Astrocyte (in vitro differentiated cells and primary cell): ENCODE data around the gene USP54. TPM values are rescaled to one million over a fixed set of nuclear protein-coding genes. Genes with fewer than 3 reads are reported as not detected.

Experiments
- DNase-seq: peaks from one replicate; pipeline ENCODE4 v3.0.0-alpha.2; 2010; ENCODE audit warnings: low read depth
- FAIRE-seq: peaks from 2 replicates; lab custom pipeline; 2011; peaks lifted over from hg19 to GRCh38; lab: Jason Lieb, UNC
- H2AFZ ChIP-seq: 2 replicates; pipeline ENCODE4 v1.6.0; 2012; ENCODE audit warnings: low read depth, low read length, inconsistent platforms
- H3K27ac ChIP-seq: 2 replicates; pipeline ENCODE4 v1.5.1; 2011; ENCODE audit warnings: low read depth, low read length, inconsistent platforms
- H3K27me3 ChIP-seq: 2 replicates; pipeline ENCODE4 v1.6.0; 2011; ENCODE audit warnings: low read length, inconsistent platforms; ENCODE audit not compliant: insufficient read depth
- H3K36me3 ChIP-seq: 2 replicates; pipeline ENCODE4 v1.5.1; 2011; ENCODE audit warnings: low read length, inconsistent platforms; ENCODE audit not compliant: insufficient read depth
- H3K4me1 ChIP-seq: 2 replicates; pipeline ENCODE4 v1.5.1; 2011; ENCODE audit warnings: low read length, inconsistent platforms; ENCODE audit not compliant: insufficient read depth
- H3K4me2 ChIP-seq: 2 replicates; pipeline ENCODE4 v1.6.0; 2012; ENCODE audit warnings: low read length, inconsistent platforms
- H3K4me3 ChIP-seq: 2 replicates; pipeline ENCODE4 v1.5.1; 2011; ENCODE audit warnings: low read depth, mild to moderate bottlenecking, low read length, inconsistent platforms; ENCODE audit not compliant: insufficient read depth
- H3K79me2 ChIP-seq: 2 replicates; pipeline ENCODE4 v1.6.0; 2012; ENCODE audit warnings: mild to moderate bottlenecking, low read length, inconsistent platforms; ENCODE audit not compliant: insufficient read depth
- H3K9ac ChIP-seq: 2 replicates; pipeline ENCODE4 v1.6.0; 2012; ENCODE audit warnings: mild to moderate bottlenecking, low read length, inconsistent platforms
- H3K9me3 ChIP-seq: 2 replicates; pipeline ENCODE4 v1.5.1; 2012; ENCODE audit warnings: low read depth, mild to moderate bottlenecking, low read length, inconsistent platforms; ENCODE audit not compliant: insufficient read depth
- H4K20me1 ChIP-seq: 2 replicates; pipeline ENCODE4 v1.6.0; 2012; ENCODE audit warnings: low read length, inconsistent platforms; ENCODE audit not compliant: insufficient read depth
- H3K27ac Mint-ChIP-seq: one replicate; pipeline ENCODE4 v1.8.0; 2021; ENCODE audit warnings: mild to moderate bottlenecking, mixed read lengths; ENCODE audit not compliant: unreplicated experiment
- H3K27me3 Mint-ChIP-seq: one replicate; pipeline ENCODE4 v1.8.0; 2021; ENCODE audit warnings: low read depth, mixed read lengths; ENCODE audit not compliant: unreplicated experiment
- H3K36me3 Mint-ChIP-seq: one replicate; pipeline ENCODE4 v1.8.0; 2021; ENCODE audit warnings: low read depth, mixed read lengths; ENCODE audit not compliant: unreplicated experiment
- H3K4me1 Mint-ChIP-seq: one replicate; pipeline ENCODE4 v1.8.0; 2021; ENCODE audit warnings: low read depth, mixed read lengths; ENCODE audit not compliant: unreplicated experiment
- H3K4me3 Mint-ChIP-seq: one replicate; pipeline ENCODE4 v1.8.0; 2021; ENCODE audit warnings: mild to moderate bottlenecking, moderate library complexity, mixed read lengths; ENCODE audit not compliant: unreplicated experiment
- H3K9me3 Mint-ChIP-seq: one replicate; pipeline ENCODE4 v1.8.0; 2021; ENCODE audit warnings: mild to moderate bottlenecking, mixed read lengths; ENCODE audit not compliant: unreplicated experiment
- CTCF ChIP-seq: IDR thresholded peaks from 2 replicates; pipeline ENCODE4 v1.5.1; 2011; ENCODE audit warnings: low read depth, mild to moderate bottlenecking, inconsistent platforms, low read length, moderate library complexity; ENCODE audit not compliant: insufficient read depth
- EZH2 ChIP-seq: IDR thresholded peaks from 2 replicates; pipeline ENCODE4 v1.6.1; 2012; ENCODE audit warnings: mild to moderate bottlenecking, low read length, inconsistent platforms; ENCODE audit not compliant: insufficient read depth
- total RNA-seq: library from RNA; stranded (reverse); gene quantifications from 2 replicates; pipeline ENCODE4 v1.2.1, GENCODE V29; 2021

Gene USP54
- total RNA-seq, 1 donor from 2014 or later: 85.9 TPM

GRCh38 chr10:73493781-73494180 is 97.4 kb downstream of the USP54 start:
- peak overlapping the region; percentile 97 for H3K27ac ChIP-seq
- H4K20me1 ChIP-seq: peaks cover 8% of the 10 kb centered on the region
- TF ChIP-seq EZH2: no peak
- TF ChIP-seq CTCF: no peak
- H3K4me3 Mint-ChIP-seq: peak overlapping the region; percentile 79
- no peaks in the 10 kb centered on the region for H3K27me3 Mint-ChIP-seq
- H3K27ac Mint-ChIP-seq: peak overlapping the region; percentile 90
- H3K4me1 ChIP-seq: peaks cover 22% of the 10 kb centered on the region
- FAIRE-seq: peak; percentile 76
- H3K36me3 Mint-ChIP-seq: peaks cover 18% of the 10 kb centered on the region
- peak overlapping the region; percentile 87 for H3K4me2 ChIP-seq
- peaks cover 70% of the 10 kb centered on the region for H3K79me2 ChIP-seq
- peak overlapping the region; percentile 73 for H3K9ac ChIP-seq
- peak overlapping the region; percentile 82 for H3K4me3 ChIP-seq
- H3K9me3 ChIP-seq: no peaks in the 10 kb centered on the region
- no peak overlapping the region for H2AFZ ChIP-seq
- DNase-seq: peak; percentile 60
- H3K9me3 Mint-ChIP-seq: no peaks in the 10 kb centered on the region
- peaks cover 5% of the 10 kb centered on the region for H3K36me3 ChIP-seq
- H3K4me1 Mint-ChIP-seq: peaks cover 30% of the 10 kb centered on the region
- no peaks in the 10 kb centered on the region for H3K27me3 ChIP-seq

- peaks cover 95% of the 10 kb centered on the region for H3K79me2 ChIP-seq
These were observed 104.5 kb downstream of the USP54 start for GRCh38 chr10:73486601-73487000.

More at GRCh38 chr10:73486601-73487000, 104.5 kb downstream of the USP54 start:
- FAIRE-seq: no peak
- Histone ChIP-seq H3K4me2 (no peak overlapping the region), H3K9ac (no peak overlapping the region), H3K9me3 (no peaks in the 10 kb centered on the region), H3K27ac (no peak overlapping the region), H3K27me3 (no peaks in the 10 kb centered on the region), H3K4me1 (no peaks in the 10 kb centered on the region), H3K36me3 (peaks cover 14% of the 10 kb centered on the region), H3K4me3 (no peak overlapping the region), H4K20me1 (peaks cover 26% of the 10 kb centered on the region), H2AFZ (no peak overlapping the region)
- DNase-seq: no peak
- Mint-ChIP-seq H3K27me3 (no peaks in the 10 kb centered on the region), H3K4me1 (peaks cover 1% of the 10 kb centered on the region), H3K4me3 (no peak overlapping the region), H3K36me3 (peaks cover 9% of the 10 kb centered on the region), H3K9me3 (peaks cover 2% of the 10 kb centered on the region), H3K27ac (no peak overlapping the region)
- TF ChIP-seq EZH2 (no peak), CTCF (no peak)
